Adrenal gland (tissue), 5 donors: ENCODE measurements around the gene THADA.

Experiments used
- POLR2A ChIP-seq, 2 donors: fragments of 450-650 bp; IDR thresholded peaks; one replicate each; pipeline ENCODE4 v1.6.1; 2017; ENCODE audit warnings: antibody characterized with exemption in 2 of 2, mild to moderate bottlenecking in 2 of 2, moderate library complexity in 1 of 2
- TF ChIP-seq, protein P1 (sequence below), 6 experiments: fragments of 450-650 bp in 4 of 6; fragments of 200-600 bp in 2 of 6; sonication (generic) in 1 of 6; IDR thresholded peaks; 1 replicate in 5 of 6; 2 replicates in 1 of 6; pipeline versions ENCODE4 v1.5.1 to v1.8.0; 2016 to 2021; ENCODE audit warnings: antibody characterized with exemption in 6 of 6, mild to moderate bottlenecking in 2 of 6, moderate library complexity in 1 of 6
- donor health status: DM: no; HTN: no; CAD: no.

GRCh38 chr2:43201497-43201896 lies 394.3 kb downstream of the THADA start:
- TF ChIP-seq, protein P1, sequence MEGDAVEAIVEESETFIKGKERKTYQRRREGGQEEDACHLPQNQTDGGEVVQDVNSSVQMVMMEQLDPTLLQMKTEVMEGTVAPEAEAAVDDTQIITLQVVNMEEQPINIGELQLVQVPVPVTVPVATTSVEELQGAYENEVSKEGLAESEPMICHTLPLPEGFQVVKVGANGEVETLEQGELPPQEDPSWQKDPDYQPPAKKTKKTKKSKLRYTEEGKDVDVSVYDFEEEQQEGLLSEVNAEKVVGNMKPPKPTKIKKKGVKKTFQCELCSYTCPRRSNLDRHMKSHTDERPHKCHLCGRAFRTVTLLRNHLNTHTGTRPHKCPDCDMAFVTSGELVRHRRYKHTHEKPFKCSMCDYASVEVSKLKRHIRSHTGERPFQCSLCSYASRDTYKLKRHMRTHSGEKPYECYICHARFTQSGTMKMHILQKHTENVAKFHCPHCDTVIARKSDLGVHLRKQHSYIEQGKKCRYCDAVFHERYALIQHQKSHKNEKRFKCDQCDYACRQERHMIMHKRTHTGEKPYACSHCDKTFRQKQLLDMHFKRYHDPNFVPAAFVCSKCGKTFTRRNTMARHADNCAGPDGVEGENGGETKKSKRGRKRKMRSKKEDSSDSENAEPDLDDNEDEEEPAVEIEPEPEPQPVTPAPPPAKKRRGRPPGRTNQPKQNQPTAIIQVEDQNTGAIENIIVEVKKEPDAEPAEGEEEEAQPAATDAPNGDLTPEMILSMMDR (IDR thresholded peaks at IDR 0.05), result no peak
- no peak for TF ChIP-seq POLR2A (IDR thresholded peaks at IDR 0.05)
